Left colon (tissue), 2 donors: Measurements from ENCODE around the gene DAGLB. TPM values are rescaled to one million over a fixed set of nuclear protein-coding genes. Genes with fewer than 3 reads are reported as not detected.

Experiments used
- ATAC-seq: fragments of 200-7000 bp; cut with Tn5 transposase; one replicate; pipeline ENCODE4 v1.9.1; 2020; ENCODE audit warnings: mild to moderate bottlenecking, moderate library complexity
- DNase-seq, 2 donors: peaks; one replicate each; pipeline ENCODE4 v3.0.0-alpha.2; 2020
- intact Hi-C, 2 donors: fragments of 100-400 bp; cut with DNase I in 1 of 2; cut with micrococcal nuclease in 1 of 2; formaldehyde crosslinking; loops; one replicate each; pipeline versions ENCODE4 v1.11.2 to v1.14.0; 2022; cut with DNase I, micrococcal nuclease
- total RNA-seq, 2 donors: library from RNA; stranded (reverse); fragmentation: NEBNext Ultra II Directional; extraction: Animal tissue kit (Norgen Biotek cat#: 25700); gene quantifications; one replicate each; pipeline ENCODE4 v1.2.1, GENCODE V29; 2021
- donor health status: DM: no; HTN: no; CAD: no.
- donor health status: DM: yes; HTN: yes; CAD: no.

DAGLB gene
- total RNA-seq, 2 donors from 2014 or later: 20.1 to 26.8 TPM

DNA sequence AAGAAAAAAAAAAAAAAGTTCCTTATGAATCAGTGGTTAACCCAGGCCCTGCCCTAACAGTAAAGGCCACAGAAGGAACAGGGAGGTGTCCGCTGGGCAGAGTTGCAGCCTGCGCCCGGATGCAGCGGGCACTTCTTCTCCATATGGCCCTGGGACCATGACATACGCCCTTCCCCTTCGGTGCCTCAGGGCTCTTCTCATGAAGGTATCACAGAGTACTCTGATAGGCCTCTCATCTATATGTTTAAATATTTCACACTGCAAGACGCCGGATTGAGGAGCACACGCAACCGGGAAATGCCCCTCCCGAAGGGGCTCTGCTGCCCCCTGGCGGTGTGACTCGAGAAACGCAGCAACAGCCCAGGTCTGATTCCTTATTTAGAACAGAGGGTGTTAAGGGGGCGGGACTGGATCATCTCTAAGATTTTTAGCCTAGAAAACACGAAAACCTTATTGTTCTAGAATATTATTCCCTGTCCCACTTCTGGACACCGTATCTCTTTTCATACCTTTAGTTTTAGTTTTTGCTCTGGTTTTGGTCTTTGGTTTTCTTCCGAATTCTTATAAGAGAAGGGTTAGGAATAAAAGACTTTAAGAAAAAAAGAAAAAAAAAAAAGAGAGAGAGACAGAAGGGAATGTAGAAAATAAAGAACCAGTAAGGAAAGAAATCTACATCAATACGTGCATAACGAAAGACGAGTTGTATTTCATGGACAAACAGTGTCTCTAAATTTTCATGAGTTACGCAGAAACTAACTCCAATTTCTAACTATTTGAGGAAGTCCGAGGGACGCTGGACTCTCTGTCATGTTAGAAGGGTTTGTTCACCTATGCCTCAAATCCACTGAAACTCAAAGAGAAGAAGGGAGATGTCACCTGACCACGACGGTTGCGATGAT is 12.0 kb downstream of the DAGLB start:
- peak; percentile 88 for ATAC-seq
- intact Hi-C loops: no loop called here
- peak; percentile 66 to 74 for DNase-seq

DNA sequence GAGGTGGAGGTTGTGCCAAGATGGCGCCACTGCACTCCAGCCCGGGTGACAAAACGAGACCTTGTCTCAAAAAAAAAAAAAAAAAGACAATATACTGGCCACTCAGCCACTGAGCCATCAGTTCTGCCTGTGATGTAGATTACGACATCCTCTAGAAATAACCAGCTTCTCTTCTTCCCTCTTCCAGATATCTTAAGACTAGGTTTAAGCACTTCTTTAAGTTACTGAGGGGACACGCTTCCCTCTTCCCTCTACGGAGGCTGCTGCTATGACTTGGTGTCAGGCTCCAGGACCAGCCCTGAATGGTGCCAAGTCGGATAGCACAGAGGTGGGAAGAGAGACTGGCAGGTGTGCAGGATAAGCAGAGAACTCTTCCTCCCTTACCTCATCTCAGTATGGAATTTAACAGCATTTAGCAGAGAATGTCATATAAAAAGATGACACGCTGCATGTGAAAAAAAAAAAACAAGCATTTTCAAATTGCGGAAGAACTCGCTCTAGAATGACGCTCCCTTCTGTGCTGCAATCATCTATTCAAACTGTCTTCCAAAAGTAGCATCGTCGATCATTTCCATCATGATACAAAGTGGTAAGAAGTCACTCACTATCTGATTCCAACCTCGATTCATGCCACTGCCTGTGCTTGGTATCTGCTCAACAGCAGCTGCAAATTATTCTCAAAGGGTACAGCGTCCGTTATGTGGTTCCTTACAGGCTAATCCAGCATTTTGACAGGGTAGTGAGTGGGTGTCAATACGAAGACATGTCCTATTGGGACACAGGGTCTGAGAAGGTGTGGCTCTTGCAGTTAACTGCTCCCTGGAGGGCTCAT is 13.8 kb downstream of the DAGLB start:
- ATAC-seq: no peak
- intact Hi-C loops: no loop called here
- DNase-seq: no peak

DNA sequence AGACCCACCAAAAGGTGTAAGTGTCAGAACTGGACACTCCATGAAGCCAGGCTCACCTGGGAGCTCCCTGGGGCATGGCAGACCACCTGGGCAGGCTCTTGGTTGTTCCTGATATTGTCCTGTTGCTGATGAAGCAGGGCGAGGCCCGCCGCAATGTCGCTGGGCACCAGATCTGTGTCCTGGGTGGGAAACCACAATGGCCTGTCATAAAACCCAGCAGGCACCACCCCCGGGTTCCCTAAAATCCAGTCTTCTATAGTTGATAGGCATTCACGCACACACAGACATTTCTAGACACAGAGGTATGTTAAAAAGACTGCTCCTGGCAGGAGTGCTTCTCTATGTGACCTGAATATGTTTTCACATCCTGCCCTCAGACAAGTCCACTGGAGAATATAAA is 15.0 kb downstream of the DAGLB start:
- DNase-seq (no peak), ATAC-seq (no peak)
- intact Hi-C loops: no loop called here

DNA sequence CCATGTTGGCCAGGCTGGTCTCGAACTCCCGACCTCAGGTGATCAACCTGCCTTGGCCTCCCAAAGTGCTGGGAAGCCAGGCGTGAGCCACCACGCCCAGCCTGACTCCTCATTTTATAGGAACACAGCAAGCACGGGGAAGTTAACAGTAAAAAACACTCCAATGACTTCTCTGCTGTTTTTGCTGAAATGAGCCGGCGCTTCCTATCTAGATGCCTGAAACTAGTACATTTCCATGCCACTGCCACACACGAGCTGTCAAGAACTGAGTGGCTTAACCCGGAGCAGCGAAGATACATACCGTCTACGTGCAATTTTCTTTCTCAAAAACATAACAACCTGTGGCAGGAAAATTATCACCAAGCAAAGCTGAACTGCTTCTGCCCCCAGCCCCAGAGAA is 16.8 kb downstream of the DAGLB start:
- intact Hi-C loops: no loop called here
- DNase-seq: no peak
- ATAC-seq: no peak

DNA sequence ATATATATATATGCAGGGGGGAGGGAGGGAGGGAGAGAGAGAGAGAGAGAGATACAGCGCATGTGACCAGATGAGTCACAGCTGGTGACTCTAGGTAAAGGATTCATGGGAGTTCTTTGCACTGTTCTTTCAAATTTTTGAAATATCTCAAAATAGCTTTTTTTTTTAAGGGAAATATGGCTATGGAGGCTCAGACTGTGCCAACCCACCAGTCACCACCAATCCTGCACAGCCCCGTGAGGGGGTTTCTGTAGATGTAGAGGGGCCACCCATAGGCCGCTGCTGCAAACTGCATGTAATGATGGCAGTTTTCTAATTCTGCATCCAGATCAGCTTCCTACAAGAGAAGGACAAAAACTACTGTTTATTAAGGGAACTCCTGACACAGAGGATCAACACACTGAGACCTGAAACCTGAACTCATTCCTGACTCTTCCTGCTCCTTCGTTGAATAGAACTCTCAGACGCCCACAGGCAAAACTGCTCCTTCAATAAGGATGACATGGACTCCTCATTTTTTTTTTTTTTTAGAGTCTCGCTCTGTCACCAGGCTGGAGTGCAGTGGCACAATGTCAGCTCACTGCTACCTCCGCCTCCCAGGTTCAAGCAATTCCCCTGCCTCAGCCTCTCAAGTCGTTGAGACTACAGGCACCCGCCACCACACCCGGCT is 17.3 kb downstream of the DAGLB start:
- DNase-seq (no peak), ATAC-seq (no peak)
- intact Hi-C loops: no loop called here

DNA sequence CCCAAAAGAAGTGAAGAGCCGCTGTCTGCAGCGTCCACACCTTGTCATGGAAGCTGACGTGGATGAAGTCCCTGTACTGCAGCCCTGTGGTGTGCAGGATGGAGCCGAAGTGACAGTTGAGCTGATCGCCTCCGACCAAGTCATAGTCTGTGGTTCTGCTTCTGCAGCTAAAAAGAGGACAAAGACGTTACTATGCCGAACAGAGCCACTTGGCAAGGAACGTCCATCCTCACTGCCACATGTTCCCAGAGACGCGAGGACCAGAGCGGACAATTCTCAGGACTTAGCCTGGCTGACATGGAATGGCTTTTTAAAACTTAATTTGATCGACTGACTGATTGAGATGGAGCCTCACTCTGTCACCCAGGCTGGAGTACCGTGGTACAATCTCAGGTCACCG is 21.8 kb downstream of the DAGLB start:
- DNase-seq: no peak
- intact Hi-C loops: no loop called here
- no peak for ATAC-seq

DNA sequence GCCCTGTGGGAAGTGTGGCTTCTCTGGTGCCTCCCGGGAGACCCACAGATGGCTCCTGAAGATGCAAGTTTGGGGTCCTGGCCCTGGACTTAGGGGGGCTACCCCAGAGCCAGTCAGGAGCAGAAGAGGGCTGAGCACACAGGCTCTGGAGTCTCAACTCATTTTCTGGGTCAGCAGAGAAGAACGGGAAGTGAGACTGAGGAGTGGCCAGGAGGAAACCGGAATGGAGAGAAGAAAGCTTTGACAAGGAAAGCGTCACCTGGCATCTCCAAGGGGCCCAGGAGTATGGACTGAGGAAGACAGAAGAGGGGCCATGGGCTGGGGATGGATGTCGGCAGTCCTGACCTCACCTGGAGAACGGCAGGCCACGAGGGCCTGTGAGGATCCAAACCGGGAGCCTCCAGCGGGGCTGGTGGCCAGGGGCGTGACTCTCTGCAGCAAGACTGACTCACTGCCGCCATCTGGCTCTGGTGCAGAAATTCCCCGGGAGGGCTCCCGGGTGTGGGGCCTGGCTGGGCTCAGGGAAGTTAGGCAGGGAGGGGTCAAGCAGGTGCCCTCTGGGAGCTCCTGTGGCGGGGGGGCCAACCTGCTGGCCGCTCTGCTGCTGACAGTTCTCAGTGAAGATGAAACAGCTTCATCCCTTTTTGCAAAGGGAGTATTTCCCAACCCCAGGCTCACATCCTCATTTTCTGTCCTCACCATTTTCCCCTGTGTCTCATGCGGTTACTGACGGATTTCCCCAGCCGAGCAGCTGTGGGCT is 23.6 kb downstream of the DAGLB start:
- ATAC-seq (peak; percentile 83), DNase-seq (peak in 1 of 2 donors; percentile 52)
- intact Hi-C loops: no loop called here

DNA sequence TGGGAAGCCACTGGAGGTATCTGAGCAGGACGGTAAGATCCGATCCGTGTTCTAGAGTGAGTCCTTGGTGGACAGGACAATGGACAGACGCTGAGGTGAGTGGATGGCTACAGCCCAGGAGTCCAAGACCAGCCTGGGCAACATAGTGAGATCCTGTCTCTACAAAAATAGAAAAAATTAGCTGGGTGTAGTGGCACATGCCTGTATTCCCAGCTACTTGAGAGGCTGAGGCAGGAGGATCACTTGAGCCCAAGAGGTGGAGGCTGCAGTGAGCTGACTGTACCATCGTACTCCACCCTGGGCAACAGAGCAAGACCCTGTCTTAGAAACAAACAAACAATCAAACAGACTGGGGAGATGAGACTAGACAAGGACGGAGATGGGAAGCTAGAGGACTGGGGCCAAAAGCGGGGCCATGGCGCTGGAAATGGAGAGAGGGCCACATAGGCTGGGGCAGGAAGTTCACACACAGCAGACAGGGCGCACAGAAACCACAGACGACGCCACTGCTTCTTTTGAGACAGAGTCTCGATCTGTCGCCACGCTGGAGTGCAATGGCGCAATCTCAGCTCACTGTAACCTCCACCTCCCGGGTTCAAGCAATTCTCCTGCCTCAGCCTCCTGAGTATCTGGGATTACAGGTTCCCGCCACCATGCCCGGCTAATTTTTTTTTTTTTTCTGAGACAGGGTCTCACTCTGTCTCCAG is 24.7 kb downstream of the DAGLB start:
- intact Hi-C loops: no loop called here
- DNase-seq (no peak), ATAC-seq (no peak)

DNA sequence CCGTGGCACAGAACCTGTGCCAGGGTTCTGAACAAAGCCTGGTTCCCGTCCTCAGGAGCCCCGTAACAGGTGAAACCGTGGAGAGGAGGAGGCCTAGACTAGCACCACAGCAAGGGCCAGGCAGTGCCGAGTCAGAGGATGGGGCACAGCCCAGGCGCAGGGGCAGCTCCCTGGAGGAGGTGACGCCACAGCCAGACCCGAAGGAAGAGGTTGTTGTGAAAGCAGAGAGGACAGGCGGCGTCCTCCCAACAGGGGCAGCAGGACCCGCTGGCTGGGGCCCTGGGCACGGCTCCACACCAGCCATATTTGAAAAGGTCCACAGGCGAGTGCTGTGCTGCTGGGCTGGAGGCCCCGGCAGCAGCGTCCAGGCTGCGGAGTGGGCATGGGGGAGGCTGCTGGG is 25.7 kb downstream of the DAGLB start:
- ATAC-seq: no peak
- intact Hi-C loops: no loop called here
- DNase-seq: no peak

DNA sequence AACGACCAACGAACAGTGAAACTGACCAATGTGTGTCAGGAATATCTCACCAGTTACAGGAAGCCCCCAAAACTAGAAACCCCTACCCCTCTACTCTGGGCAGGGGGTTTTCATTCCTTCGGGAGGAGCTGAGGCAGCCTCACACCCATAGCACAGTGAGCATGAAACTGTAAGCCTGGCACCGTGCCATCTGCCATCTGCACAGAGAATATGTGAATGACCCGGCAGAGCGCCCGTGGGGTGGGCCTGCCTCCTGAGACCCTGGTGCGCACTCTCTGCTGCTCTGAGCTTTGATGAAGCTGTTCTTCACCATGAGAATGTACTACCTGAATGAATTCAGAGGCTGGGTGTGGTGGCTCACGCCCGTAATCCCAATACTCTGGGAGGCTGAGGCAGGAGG is 27.1 kb downstream of the DAGLB start:
- intact Hi-C loops: no loop called here
- DNase-seq (no peak), ATAC-seq (no peak)

DNA sequence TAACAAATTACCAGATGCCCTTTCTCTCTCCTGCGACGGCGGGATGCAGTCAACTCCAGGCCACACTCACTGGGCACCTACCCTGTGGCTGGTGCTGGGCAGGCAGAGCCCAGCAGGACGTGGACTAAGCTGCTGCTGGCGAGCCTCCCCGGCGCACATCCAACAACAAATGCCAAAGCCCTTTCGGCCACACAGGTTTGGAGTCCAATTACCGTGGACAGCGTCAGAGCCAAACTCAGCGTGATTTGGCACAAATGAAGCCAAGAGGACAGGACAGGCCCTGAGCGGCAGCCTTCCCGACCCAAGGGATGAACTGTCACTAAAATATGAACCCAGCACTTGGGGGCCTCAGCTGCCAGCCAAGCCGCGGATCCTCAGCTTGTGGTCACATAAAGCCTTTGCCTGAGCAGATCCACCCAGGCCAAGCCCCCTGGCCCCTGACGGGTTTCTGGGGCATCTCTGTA is 28.4 kb downstream of the DAGLB start:
- DNase-seq (no peak), ATAC-seq (no peak)
- intact Hi-C loops: no loop called here

DNA sequence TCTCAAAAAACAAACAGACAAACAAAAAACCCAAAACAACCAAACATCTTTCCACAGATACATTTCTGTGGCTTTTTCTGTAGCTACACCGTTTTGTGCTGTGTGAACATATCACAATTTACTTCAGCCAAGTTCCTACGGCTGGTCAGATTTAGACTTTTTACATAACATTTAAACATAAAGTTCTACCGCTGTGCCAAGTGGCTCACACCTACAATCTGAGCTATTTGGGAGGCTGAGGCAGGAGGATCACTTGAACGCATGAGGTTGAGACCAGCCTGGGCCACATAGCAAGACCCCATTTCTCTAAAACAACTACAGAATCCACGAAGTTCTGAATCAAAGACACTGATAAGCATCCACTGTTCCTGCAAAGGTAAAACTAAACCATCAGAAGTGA is 30.3 kb downstream of the DAGLB start:
- ATAC-seq (no peak), DNase-seq (no peak)
- intact Hi-C loops: no loop called here

DNA sequence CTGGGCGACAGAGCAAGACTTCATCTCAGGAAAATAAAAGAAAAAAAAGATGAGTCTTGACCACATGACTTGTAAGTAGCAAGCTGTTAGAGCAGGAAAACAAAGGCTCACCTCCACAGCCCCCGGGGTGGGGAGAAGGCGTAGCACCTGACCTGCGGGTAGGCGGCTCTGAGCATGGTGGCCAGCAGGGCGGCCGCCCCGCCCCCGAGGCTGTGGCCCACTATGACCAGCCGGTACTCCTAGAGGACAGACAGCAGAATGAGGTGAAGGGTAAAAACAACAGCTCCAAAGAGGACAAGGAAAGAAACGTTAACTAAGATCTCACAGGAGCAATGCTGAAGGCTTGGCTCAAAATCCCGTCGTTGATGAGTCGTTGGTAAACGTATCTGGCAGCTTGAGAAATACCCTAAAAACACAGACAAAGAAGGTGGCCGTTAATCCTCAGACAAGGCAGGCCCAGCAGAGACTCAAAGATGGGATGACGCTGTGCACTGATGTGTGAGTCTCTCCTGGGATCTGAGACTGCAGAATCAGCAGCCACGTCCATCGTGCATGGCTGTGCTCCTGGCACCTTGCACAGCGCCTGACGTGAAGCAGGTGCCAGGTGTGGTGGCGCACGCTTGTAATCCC is 31.1 kb downstream of the DAGLB start:
- ATAC-seq (peak; percentile 12), DNase-seq (no peak)
- intact Hi-C loops: no loop called here

DNA sequence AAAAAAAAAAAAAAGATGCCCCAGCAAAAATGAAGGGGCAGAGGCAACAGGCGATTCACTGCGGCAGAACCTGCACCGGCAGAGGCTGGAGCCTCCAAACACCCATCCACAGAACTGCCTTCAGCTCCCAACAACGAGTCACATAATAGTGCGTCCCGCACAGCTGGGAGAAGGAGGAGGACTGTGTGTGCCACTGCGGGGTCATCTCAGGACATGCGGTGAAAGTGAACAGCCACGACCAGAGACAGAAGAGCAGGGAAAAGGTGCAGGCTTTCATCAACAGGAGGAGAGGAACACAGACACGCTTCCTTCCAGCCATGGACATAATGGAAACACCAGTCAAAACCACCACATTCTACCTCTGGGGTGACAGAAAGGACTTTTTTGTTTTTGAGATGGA is 34.1 kb downstream of the DAGLB start:
- intact Hi-C loops: no loop called here
- ATAC-seq (no peak), DNase-seq (no peak)

DNA sequence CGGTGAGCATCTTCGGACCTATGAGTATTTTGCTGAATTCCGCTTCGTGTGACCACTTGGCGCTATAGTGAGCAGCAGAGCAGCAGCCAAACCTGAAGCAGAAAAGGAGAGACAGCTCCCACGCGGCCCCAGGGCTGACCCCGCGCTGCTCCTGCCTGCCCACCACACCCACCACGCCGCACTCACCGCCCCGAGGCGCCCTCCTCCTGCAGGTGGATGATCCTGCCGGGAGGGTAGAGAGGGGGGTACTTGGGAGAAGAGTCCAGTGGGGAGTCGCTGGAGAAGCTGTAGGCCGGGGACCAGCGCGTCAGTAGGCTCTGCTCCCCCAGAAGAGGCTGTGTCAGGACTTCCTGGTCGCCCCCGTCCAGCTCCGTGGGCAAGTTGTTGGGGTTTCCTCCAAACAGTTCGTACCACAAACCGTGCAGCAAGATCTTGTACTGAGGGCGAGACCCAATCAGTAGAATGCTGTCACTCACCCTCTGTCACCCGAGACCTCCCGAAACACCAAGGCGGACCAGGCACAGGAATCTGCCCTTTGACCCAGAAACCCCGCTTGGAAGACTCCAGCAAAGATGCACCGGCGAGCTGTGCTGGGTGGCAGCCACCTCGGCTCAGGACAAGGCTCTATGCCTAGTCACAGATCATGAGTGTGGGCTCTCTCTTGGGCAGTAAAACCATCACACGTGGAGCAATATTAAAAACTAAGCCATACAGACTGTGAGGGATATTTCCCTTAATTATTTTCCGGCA is 37.6 kb downstream of the DAGLB start:
- intact Hi-C loops: no loop called here
- peak; percentile 16 for ATAC-seq

DNA sequence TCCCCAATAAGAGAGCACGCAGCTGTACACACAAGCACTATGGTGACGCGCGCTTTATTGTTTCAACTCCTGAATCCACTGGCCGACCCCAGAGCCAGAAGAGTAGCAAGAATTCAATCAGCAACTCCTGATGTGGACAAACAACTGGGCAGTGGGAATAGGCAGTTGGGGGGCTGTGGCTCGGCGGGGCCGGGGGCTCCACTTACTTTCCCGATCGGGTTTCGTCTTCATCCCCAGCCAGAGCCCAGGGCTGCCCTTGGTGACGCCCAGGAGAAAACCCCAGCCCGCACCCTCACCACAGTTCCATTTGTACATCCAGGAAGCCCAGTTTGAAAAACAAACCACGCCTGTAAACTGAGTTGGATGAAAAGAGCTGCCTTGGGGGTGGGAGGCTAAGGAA is 38.7 kb downstream of the DAGLB start:
- ATAC-seq (peak; percentile 1), DNase-seq (no peak)
- intact Hi-C loops: no loop called here

More for the DNA sequence above, 37.6 kb downstream of the DAGLB start:
- no peak for DNase-seq

DNA sequence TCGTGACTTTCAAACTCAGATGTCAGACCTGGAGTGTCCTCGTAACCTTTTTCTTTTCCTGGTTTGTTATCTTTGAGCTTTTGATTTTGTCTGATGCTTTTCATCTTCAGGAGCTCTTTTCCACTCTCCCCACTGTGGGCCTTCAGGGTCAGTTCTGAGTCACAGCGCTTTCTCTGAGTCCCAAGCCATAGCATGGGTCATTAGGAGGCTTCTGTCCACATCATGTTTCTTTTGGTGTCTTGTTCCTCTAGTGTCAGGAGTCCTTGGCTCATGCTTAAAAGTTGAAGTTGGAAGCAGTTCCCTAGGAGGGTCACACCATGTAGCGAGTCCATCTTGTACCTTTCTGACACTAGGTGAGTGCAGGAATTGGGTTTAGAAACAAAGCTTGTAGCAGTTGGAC is 40.3 kb downstream of the DAGLB start:
- DNase-seq: no peak
- intact Hi-C loops: no loop called here
- no peak for ATAC-seq
